Measurements from ENCODE around the gene OSBPL1A.

Gene OSBPL1A

DNA sequence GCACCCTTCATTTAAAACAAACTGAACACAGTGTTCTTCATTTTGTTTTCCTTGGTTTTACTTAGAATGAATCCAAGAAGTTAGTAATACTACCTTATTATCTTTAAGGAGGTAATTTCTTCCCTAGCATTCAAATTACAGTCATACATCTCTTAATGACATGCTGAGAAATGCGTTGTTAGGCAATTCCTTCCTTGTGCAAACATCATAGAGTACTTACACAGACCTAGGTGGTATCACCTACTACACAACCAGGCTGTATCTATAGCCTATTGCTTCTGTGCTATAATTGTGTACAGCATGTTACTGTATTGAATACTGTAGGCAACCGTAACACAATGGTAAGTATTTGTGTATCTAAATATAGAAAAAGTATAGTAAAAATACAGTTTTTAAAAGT lies 267.1 kb downstream of the OSBPL1A start:
- no peaks in the 10 kb centered on the region for H3K27me3 ChIP-seq (ENCODE audit: insufficient read depth, low read depth, severe bottlenecking)
- no peaks in the 10 kb centered on the region for H3K9me3 ChIP-seq (ENCODE audit: severe bottlenecking)
- H3K27ac ChIP-seq: no peak overlapping the region
- TF ChIP-seq, protein P1, sequence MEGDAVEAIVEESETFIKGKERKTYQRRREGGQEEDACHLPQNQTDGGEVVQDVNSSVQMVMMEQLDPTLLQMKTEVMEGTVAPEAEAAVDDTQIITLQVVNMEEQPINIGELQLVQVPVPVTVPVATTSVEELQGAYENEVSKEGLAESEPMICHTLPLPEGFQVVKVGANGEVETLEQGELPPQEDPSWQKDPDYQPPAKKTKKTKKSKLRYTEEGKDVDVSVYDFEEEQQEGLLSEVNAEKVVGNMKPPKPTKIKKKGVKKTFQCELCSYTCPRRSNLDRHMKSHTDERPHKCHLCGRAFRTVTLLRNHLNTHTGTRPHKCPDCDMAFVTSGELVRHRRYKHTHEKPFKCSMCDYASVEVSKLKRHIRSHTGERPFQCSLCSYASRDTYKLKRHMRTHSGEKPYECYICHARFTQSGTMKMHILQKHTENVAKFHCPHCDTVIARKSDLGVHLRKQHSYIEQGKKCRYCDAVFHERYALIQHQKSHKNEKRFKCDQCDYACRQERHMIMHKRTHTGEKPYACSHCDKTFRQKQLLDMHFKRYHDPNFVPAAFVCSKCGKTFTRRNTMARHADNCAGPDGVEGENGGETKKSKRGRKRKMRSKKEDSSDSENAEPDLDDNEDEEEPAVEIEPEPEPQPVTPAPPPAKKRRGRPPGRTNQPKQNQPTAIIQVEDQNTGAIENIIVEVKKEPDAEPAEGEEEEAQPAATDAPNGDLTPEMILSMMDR (IDR thresholded peaks at IDR 0.05; ENCODE audit: low read depth, low read length): no peak
- H3K36me3 ChIP-seq: peaks cover 2% of the 10 kb centered on the region
- DNase-seq: no peak
- no peak overlapping the region for H3K4me3 ChIP-seq (ENCODE audit: low read depth, low read length)

DNA sequence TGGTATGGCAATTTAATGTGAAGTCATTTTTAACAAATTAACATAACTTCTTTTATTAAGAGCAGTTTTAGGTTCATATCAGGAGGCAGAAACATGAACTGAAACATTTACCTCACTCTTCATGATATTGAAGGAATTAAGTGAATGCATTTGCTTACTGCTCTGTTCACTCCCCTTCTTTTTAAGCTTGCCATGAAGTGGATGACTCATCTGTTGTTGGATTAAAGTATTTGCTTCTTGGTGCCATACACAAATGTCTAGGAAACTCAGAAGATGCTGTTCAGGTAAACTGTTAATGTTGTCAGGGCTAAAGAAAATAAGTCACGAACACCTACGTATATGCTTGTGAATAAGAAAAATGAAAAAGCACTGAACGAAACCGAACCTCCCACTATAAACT lies 268.9 kb downstream of the OSBPL1A start:
- DNase-seq: no peak
- Histone ChIP-seq H3K9me3 (ENCODE audit: severe bottlenecking) (no peaks in the 10 kb centered on the region), H3K36me3 (peaks cover 2% of the 10 kb centered on the region), H3K27ac (no peak overlapping the region), H3K27me3 (ENCODE audit: insufficient read depth, low read depth, severe bottlenecking) (no peaks in the 10 kb centered on the region), H3K4me3 (ENCODE audit: low read depth, low read length) (no peak overlapping the region)
- TF ChIP-seq, protein P1 (IDR thresholded peaks at IDR 0.05; ENCODE audit: low read depth, low read length): no peak

DNA sequence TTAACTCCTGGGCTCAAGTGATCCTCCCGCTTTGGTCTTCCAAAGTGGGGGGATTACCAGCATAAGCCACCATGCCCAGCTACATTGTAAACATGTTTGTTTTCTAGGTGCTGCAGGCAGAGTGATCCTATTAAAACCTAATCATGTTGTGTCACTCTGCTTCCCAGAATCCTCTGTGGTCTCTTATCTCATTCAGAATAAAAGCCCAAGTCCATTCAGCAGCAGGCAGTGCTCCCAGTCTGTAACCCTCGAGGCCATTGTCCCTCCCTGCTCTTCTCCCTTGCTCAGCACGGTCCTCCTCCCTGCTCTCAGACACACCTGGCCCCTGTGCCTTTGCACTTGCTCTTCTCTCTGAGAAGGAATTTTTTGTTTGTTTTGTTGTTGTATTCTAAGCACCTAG lies 269.9 kb downstream of the OSBPL1A start:
- H3K4me3 ChIP-seq (ENCODE audit: low read depth, low read length): no peak overlapping the region
- no peaks in the 10 kb centered on the region for H3K9me3 ChIP-seq (ENCODE audit: severe bottlenecking)
- no peak for DNase-seq
- TF ChIP-seq, protein P1 (IDR thresholded peaks at IDR 0.05; ENCODE audit: low read depth, low read length): no peak
- no peak overlapping the region for H3K27ac ChIP-seq
- H3K27me3 ChIP-seq (ENCODE audit: insufficient read depth, low read depth, severe bottlenecking): no peaks in the 10 kb centered on the region
- peaks cover 2% of the 10 kb centered on the region for H3K36me3 ChIP-seq

DNA sequence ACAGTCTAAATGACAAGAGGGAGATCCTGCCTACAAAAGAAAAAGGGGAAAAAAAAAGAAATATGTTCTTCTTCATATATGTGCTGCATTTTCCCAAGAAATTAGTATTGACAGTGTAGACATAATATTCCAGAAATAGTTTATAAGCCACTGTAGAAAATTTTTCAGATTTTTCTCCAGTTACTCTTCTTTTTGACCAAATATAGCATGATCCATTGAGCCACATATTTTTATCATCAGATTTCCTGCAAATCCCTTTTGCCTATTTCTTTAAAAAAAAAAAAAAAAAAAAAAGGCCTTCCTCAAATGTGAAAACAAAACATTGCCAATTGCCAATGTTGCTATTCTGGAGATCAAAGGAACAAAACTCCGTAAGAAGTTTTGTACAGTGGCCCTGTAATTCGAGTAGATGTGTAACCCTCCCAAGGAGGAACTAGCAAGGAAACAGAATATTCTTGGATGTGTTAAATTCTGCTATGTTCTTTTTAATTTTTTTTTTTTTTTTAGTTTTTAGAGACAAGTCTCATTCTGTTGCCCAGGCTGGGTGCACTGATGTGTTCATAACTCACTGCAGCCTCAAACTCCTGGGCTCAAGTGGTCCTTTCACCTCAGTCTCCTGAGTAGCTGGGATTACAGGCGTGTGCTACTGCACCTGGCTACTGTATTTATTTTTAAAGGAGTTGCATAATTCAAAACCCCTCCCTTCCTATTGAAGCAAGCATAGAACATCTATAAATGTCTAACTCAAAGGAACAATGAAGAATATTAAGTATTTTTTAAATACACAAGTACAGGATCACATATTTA lies 271.3 kb downstream of the OSBPL1A start:
- H3K4me3 ChIP-seq (ENCODE audit: low read depth, low read length): no peak overlapping the region
- H3K9me3 ChIP-seq (ENCODE audit: severe bottlenecking): no peaks in the 10 kb centered on the region
- no peak for DNase-seq
- H3K27me3 ChIP-seq (ENCODE audit: insufficient read depth, low read depth, severe bottlenecking): no peaks in the 10 kb centered on the region
- H3K36me3 ChIP-seq: peaks cover 2% of the 10 kb centered on the region
- TF ChIP-seq, protein P1 (IDR thresholded peaks at IDR 0.05; ENCODE audit: low read depth, low read length): no peak
- H3K27ac ChIP-seq: no peak overlapping the region

DNA sequence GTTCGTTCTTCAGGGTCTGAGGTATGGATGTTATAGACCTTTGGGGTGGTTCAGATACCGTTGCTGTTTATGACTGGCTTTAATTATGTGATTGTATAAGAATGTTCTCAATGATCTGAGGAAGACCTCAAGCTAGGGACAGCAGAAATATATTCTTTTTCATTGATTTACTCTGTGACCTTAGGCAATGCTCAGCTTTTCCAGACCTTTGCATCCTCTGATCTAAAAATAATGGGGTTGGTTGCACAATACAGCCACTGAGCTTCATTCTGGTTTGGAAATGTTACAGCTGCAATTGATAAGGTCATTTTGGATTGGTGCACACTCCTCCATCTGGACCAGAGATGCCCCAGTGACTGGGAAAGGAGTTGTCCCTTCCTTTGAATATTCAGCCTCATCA lies 276.0 kb downstream of the OSBPL1A start:
- DNase-seq: no peak
- H3K36me3 ChIP-seq: no peaks in the 10 kb centered on the region
- TF ChIP-seq, protein P1 (IDR thresholded peaks at IDR 0.05; ENCODE audit: low read depth, low read length): no peak

DNA sequence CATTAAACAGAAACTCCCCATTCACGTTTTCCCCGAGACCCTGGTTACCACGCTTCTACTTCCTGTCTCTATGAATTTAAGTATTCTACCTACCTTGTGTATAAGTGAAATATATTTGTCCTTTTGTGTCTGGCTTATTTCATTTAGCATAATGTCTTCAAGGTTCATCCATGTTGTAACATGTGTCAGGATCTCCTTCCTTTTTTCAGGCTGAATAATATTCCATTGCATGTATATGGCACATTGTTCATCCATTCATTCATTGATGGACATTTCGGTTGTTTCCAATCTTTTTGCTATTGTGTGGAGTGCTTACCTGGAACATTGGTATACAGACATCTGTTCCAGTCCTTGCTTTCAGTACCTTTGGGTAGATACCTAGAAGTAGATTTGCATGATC lies 276.9 kb downstream of the OSBPL1A start:
- TF ChIP-seq, protein P1 (IDR thresholded peaks at IDR 0.05; ENCODE audit: low read depth, low read length): no peak
- Histone ChIP-seq H3K4me3 (ENCODE audit: low read depth, low read length) (no peak overlapping the region), H3K27ac (no peak overlapping the region), H3K36me3 (no peaks in the 10 kb centered on the region), H3K27me3 (ENCODE audit: insufficient read depth, low read depth, severe bottlenecking) (no peaks in the 10 kb centered on the region), H3K9me3 (ENCODE audit: severe bottlenecking) (no peaks in the 10 kb centered on the region)
- no peak for DNase-seq

More for the DNA sequence above, 276.0 kb downstream of the OSBPL1A start:
- no peak overlapping the region for H3K27ac ChIP-seq
- no peak overlapping the region for H3K4me3 ChIP-seq (ENCODE audit: low read depth, low read length)
- no peaks in the 10 kb centered on the region for H3K27me3 ChIP-seq (ENCODE audit: insufficient read depth, low read depth, severe bottlenecking)
- H3K9me3 ChIP-seq (ENCODE audit: severe bottlenecking): no peaks in the 10 kb centered on the region
